GM12872 (cell line): ENCODE data around the gene PHACTR1.

Experiments used
- CTCF ChIP-seq: IDR thresholded peaks from 3 replicates; pipeline ENCODE4 v1.5.1; 2011; ENCODE audit warnings: low read depth, mild to moderate bottlenecking, low read length, moderate library complexity; ENCODE audit not compliant: insufficient read depth

PHACTR1 gene

DNA sequence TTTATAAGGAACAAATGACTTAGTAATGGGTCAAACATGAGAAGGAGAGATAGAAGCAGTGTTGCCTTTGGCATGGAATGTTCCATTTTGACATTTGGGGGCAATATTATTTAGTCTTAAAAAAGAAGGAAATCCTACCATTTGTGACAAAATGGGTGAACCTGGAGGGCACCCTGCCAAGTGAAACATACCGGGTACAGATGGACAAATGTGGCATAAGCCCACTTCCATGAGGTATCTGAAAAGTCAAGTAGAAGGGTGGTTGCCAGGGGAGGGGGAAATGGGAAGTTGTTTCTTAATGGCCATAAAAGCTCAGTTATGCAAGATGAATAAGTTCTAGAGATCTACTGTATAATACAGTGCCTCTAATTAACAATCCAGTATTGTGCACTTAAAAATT, 342.5 kb downstream of the PHACTR1 start:
- no peak for TF ChIP-seq CTCF

DNA sequence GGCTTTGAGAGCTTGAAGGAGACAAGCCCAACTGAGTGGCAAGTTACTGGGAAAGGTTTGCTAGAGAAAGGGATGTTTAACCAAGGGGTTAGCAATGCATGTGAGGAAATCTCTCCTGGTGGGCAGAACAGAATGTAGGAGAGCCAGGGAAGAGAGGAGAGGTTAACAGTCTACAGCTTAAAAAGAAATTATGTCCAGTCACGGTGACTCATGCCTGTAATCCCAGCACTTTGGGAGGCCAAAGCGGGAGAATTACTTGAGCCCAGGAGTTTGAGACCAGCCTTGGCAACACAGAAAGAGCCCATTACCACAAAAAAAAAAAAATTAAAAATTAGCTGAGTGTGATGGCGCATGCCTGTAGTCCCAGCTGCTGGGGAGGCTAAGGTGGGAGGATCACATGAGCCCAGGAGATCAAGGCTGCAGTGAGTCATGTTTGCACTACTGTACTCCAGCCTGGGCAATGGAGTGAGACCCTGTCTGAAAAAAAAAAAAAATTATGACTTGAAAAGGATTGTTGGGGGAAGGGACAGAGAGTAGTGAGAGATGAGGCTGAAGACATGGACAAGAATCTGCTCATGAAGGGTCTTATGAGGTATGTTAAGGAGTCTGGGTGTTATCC, 346.8 kb downstream of the PHACTR1 start:
- no peak for TF ChIP-seq CTCF

DNA sequence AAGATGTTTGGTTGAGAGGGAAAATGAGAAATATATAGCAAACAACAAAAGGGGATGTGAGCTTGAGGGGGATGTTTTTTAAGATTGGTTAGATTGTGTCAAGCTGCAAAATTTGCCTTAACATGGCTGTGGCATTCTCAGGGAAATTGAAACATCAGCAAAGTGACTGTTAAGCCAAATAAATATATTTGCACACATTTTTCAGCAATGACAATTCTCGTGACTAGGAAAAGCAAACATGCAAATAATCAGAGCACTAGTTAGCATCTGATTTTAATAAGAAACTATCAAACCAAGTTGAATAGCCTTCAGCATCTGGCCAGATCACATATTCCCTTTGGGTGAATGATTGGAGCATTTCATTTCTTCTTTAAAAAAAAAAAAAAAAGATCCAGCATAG, 349.0 kb downstream of the PHACTR1 start:
- no peak for TF ChIP-seq CTCF

GRCh38 chr6:13066050-13066449, 349.5 kb downstream of the PHACTR1 start:
- TF ChIP-seq CTCF, result no peak

GRCh38 chr6:13066820-13067219, 350.3 kb downstream of the PHACTR1 start:
- TF ChIP-seq CTCF, result no peak

DNA sequence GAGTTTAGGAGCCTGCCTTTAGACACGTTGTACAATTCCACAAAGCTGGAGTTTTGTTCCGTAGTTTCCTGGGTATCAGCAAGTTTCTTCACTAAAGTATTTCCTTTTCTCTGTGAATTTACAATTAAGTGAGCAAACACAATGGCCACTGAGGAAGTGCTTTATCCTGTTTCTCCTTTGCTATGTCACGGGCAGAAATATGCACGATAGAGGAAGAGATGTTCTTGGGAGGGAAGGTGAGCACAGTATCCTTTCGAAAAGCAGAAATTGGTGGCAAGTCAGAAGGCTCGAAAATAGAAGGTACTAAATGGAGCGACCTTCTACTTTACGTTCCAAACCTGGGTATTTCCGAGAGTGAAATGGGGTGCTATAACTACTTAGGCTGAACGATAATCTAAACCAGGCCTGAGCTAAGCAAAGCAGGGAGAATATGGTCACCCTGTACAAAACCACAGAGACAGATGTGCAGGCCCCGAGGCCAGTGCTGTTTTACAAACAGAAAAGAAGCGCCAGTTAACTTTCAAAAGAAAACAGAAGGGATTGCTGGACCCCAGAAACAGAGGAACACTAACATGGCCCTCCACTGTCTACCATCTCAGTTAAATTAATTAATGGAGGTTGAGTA, 352.1 kb downstream of the PHACTR1 start:
- TF ChIP-seq CTCF, result no peak

- TF ChIP-seq CTCF, result no peak
Measured at GRCh38 chr6:13071550-13072345, 355.2 kb downstream of the PHACTR1 start.
